Kidney epithelial cell (primary cell): ENCODE data around the gene CAMK2D. TPM values are rescaled to one million over a fixed set of nuclear protein-coding genes. Genes with fewer than 3 reads are reported as not detected.

Source experiments
- DNase-seq: peaks from one replicate; pipeline ENCODE4 v3.0.0-alpha.2; 2010; ENCODE audit warnings: low read depth
- H3K27me3 ChIP-seq: 2 replicates; pipeline ENCODE4 v1.6.0; 2011; ENCODE audit warnings: low read length; ENCODE audit not compliant: control insufficient read depth, insufficient read depth
- H3K36me3 ChIP-seq: 2 replicates; pipeline ENCODE4 v1.5.1; 2011; ENCODE audit warnings: low read length; ENCODE audit not compliant: control insufficient read depth, insufficient read depth
- H3K4me3 ChIP-seq: 2 replicates; pipeline ENCODE4 v1.5.1; 2011; ENCODE audit warnings: low read depth, mild to moderate bottlenecking, control low read depth, low read length
- total RNA-seq: library from RNA; depleted of rRNA; stranded (reverse); fragments of >200 nt; gene quantifications from 2 replicates; pipeline ENCODE4 v1.2.3, GENCODE V29; 2015
- TF ChIP-seq, protein P1 (sequence below): IDR thresholded peaks from 2 replicates; pipeline ENCODE4 v1.5.1; 2011; ENCODE audit warnings: mild to moderate bottlenecking, moderate library complexity, low read length, control low read depth, inconsistent platforms; ENCODE audit not compliant: insufficient read depth, poor library complexity, severe bottlenecking

The CAMK2D gene
- total RNA-seq, 1 donor from 2014 or later, result 36.2 TPM

DNA sequence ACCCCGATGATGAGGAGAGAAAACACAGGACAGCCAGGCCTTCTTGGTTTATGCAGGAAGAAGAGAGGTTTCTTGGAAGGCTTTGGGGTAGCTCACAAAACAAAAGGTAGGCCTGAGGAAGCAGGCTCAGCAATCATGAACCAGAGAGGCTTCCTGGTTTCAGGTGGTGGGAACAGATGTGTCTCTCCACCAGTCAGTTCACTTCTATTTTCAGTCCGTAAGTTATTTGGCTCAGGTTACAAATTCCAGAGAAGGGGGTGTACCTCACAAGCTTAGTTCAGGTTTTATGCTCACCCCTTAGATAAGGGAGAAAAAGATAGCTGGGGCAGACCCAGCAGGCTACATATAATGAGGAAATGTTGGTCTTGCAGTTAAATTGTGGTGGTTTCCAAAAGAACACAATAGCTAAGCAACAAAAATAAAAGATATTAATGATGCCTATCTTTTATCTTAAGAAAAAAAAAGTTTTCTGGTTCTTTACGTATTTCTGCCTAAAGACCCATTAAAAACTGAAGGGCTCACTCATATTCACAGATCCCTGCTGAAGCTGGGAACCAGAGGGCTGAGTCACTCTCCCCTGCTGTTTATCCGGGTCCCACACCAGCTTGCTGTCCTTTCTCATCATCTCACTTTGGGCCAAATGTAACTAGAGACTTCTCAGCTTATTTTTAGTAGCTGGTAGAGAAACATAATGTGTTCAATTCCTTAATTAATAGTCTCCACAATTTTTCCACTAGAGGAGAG, 177.0 kb downstream of the CAMK2D start:
- Histone ChIP-seq H3K27me3 (no peaks in the 10 kb centered on the region), H3K36me3 (peaks cover 1% of the 10 kb centered on the region), H3K4me3 (no peak overlapping the region)
- DNase-seq, result peak; percentile 14
- TF ChIP-seq, protein P1, sequence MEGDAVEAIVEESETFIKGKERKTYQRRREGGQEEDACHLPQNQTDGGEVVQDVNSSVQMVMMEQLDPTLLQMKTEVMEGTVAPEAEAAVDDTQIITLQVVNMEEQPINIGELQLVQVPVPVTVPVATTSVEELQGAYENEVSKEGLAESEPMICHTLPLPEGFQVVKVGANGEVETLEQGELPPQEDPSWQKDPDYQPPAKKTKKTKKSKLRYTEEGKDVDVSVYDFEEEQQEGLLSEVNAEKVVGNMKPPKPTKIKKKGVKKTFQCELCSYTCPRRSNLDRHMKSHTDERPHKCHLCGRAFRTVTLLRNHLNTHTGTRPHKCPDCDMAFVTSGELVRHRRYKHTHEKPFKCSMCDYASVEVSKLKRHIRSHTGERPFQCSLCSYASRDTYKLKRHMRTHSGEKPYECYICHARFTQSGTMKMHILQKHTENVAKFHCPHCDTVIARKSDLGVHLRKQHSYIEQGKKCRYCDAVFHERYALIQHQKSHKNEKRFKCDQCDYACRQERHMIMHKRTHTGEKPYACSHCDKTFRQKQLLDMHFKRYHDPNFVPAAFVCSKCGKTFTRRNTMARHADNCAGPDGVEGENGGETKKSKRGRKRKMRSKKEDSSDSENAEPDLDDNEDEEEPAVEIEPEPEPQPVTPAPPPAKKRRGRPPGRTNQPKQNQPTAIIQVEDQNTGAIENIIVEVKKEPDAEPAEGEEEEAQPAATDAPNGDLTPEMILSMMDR, result no peak

DNA sequence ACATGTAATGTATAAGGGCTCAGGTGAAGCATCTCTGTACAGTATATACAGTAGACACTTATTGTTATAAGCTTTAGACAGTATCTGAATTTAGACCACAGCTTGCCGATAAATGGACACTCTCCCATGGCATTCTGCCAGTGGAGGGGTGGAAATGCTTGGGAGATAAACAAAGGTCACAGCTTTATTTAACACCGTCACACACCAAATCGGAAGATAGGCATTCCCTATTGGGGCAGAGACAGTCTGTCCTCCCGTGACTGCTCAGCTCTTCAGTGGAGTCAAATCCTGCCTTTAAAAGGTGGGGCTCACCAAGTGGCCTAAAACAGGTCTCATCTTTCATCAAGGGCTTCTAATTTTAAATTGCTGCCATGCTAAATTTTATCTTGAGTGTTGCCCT, 178.8 kb downstream of the CAMK2D start:
- Histone ChIP-seq H3K4me3 (no peak overlapping the region), H3K36me3 (no peaks in the 10 kb centered on the region), H3K27me3 (no peaks in the 10 kb centered on the region)
- DNase-seq, result no peak
- TF ChIP-seq, protein P1, result no peak

- Histone ChIP-seq H3K27me3 (no peaks in the 10 kb centered on the region), H3K4me3 (no peak overlapping the region), H3K36me3 (no peaks in the 10 kb centered on the region)
- no peak for DNase-seq
- TF ChIP-seq, protein P1, result no peak
These were observed 182.2 kb downstream of the CAMK2D start for GRCh38 chr4:113579360-113579759.

DNA sequence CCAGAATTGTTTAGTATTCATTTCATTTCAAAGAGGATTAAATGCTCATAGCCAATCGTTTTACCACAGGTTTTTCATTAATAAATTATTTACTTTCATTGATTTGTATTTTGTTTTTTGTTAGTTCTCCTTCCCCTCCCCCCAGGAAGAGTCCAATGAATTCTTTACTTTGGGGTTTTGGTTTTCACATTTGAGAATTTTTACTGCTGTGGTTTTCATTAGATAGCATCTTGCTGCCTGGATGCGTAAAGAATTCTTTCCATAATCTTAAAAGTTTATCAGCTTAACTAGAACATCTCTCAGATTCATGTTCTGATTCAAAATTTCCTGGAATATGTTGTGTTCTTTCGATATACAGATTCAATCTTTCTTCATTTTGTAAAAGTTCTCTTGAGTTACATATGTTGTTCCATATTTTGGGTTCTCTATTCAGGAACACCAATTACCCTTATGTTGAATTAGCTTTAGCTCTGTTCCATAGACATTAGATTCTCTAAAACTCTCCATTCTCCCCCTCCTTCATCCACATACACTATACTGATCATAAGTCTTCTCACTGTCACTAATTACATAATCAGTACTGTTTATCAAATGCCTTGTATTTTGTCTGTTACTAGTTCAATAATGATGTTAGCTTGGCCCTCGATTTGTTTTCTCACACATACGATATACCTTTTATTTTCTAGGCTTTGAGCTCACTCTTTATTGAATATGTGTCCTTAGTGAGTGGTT, 184.4 kb downstream of the CAMK2D start:
- TF ChIP-seq, protein P1, result no peak
- Histone ChIP-seq H3K36me3 (no peaks in the 10 kb centered on the region), H3K27me3 (no peaks in the 10 kb centered on the region), H3K4me3 (no peak overlapping the region)
- no peak for DNase-seq

DNA sequence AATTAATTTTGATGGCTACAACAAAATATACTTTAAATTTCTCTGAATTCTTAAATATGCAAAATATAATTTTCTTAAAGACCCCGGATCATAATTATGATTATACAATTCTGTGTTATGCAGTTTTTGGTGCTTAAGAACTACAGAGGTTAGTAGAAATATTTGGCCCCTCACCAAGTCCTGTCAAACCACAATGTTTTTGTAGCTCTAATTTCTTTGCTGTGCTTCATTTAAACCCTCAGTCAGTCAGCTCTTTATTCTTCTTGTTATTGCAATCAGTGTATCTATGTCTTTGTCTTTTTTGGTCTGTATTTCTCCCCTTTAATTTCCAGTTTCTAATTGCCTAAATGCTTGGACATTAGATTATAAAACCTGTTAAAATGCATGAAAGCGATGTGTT, 186.1 kb downstream of the CAMK2D start:
- no peaks in the 10 kb centered on the region for H3K27me3 ChIP-seq
- H3K4me3 ChIP-seq, result no peak overlapping the region
- DNase-seq, result peak; percentile 19
- H3K36me3 ChIP-seq, result no peaks in the 10 kb centered on the region
- TF ChIP-seq, protein P1, result no peak
